Measurements from ENCODE around the gene CYP2J2. TPM values are rescaled to one million over a fixed set of nuclear protein-coding genes. Genes with fewer than 3 reads are reported as not detected.

Gene CYP2J2
- total RNA-seq, 1 experiment from 2014 or later, result 1.1 TPM

DNA sequence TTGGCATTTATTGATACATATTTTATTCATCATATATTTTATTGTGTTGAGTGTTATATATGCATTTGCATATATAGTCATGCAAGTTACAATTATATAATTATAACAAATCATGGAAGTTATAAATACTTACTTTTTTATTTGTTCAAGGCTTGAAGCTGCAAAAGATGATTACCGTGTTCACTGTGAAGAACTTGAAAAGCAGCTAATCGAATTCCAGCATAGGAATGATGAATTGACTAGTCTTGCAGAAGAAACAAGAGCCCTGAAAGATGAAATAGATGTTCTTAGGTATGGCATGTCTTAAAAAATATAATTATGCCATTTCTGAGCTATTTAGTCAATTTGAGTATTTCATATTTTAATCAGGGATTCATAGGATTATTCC lies 79.7 kb downstream of the CYP2J2 start:
- no peak for ATAC-seq

More for the DNA sequence above, 79.7 kb downstream of the CYP2J2 start:
- Histone ChIP-seq H3K4me3 (replicated peaks in 1 of 2; ENCODE audit: low read depth in 1 of 2, low read length in 2 of 2) (no peak overlapping the region), H3K9me2 (ENCODE audit: insufficient read depth) (no peaks in the 10 kb centered on the region), H4K20me1 (ENCODE audit: insufficient read depth) (no peaks in the 10 kb centered on the region), H3K36me3 (ENCODE audit: control insufficient read depth in 1 of 2, insufficient read depth in 2 of 2, low read length in 2 of 2) (peaks cover 6 to 13% of the 10 kb centered on the region in 2 experiments; a peak in 2 of 4 replicates), H3K9ac (ENCODE audit: low read length) (no peak overlapping the region), H3K4me2 (ENCODE audit: low read length) (no peak overlapping the region), H3K27ac (ENCODE audit: low read depth, low read length) (no peak overlapping the region), H3K4me1 (ENCODE audit: control insufficient read depth in 1 of 2, insufficient read depth in 2 of 2, low read length in 2 of 2) (no peaks in the 10 kb centered on the region), H3K9me3 (ENCODE audit: control insufficient read depth in 1 of 2, insufficient read depth in 1 of 2, low read depth in 1 of 2, low read length in 2 of 2) (no peaks in the 10 kb centered on the region), H2AFZ (ENCODE audit: low read depth, low read length, poor library complexity, severe bottlenecking) (no peak overlapping the region), H3K79me2 (ENCODE audit: insufficient read depth, low read length) (no peaks in the 10 kb centered on the region), H3K27me3 (ENCODE audit: insufficient read depth, low read length) (no peaks in the 10 kb centered on the region)
- ChIA-PET CTCF (no interaction called here), RAD21 (ENCODE audit: low non-redundant PET in 1 of 2, low total read pairs in 2 of 2, uncharacterized antibody in 2 of 2, unreplicated experiment in 2 of 2) (no interaction called here), POLR2A (no interaction called here)
- no TSS peak for BruUV-seq (replicated peaks)
- no peak for DNase-seq (ENCODE audit: low read depth, low spot score)
- TF ChIP-seq, protein P1, sequence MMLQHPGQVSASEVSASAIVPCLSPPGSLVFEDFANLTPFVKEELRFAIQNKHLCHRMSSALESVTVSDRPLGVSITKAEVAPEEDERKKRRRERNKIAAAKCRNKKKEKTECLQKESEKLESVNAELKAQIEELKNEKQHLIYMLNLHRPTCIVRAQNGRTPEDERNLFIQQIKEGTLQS (IDR thresholded peaks at IDR 0.05), result no peak
- TF ChIP-seq POLR2AphosphoS5 (IDR thresholded peaks at IDR 0.05; ENCODE audit: low read depth, low read length), result no peak
- TF ChIP-seq CBX3 (IDR thresholded peaks at IDR 0.05; ENCODE audit: low read depth), result no peak
- TF ChIP-seq TCF7L2 (IDR thresholded peaks at IDR 0.05; ENCODE audit: borderline replicate concordance, extremely low read depth, insufficient read depth, insufficient read length), result no peak
- TF ChIP-seq EZH2 (IDR thresholded peaks at IDR 0.05), result no peak
- TF ChIP-seq, protein P2, sequence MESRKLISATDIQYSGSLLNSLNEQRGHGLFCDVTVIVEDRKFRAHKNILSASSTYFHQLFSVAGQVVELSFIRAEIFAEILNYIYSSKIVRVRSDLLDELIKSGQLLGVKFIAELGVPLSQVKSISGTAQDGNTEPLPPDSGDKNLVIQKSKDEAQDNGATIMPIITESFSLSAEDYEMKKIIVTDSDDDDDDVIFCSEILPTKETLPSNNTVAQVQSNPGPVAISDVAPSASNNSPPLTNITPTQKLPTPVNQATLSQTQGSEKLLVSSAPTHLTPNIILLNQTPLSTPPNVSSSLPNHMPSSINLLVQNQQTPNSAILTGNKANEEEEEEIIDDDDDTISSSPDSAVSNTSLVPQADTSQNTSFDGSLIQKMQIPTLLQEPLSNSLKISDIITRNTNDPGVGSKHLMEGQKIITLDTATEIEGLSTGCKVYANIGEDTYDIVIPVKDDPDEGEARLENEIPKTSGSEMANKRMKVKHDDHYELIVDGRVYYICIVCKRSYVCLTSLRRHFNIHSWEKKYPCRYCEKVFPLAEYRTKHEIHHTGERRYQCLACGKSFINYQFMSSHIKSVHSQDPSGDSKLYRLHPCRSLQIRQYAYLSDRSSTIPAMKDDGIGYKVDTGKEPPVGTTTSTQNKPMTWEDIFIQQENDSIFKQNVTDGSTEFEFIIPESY (IDR thresholded peaks at IDR 0.05; ENCODE audit: extremely low read depth, insufficient replicate concordance, low read length), result no peak
- TF ChIP-seq, protein P3, sequence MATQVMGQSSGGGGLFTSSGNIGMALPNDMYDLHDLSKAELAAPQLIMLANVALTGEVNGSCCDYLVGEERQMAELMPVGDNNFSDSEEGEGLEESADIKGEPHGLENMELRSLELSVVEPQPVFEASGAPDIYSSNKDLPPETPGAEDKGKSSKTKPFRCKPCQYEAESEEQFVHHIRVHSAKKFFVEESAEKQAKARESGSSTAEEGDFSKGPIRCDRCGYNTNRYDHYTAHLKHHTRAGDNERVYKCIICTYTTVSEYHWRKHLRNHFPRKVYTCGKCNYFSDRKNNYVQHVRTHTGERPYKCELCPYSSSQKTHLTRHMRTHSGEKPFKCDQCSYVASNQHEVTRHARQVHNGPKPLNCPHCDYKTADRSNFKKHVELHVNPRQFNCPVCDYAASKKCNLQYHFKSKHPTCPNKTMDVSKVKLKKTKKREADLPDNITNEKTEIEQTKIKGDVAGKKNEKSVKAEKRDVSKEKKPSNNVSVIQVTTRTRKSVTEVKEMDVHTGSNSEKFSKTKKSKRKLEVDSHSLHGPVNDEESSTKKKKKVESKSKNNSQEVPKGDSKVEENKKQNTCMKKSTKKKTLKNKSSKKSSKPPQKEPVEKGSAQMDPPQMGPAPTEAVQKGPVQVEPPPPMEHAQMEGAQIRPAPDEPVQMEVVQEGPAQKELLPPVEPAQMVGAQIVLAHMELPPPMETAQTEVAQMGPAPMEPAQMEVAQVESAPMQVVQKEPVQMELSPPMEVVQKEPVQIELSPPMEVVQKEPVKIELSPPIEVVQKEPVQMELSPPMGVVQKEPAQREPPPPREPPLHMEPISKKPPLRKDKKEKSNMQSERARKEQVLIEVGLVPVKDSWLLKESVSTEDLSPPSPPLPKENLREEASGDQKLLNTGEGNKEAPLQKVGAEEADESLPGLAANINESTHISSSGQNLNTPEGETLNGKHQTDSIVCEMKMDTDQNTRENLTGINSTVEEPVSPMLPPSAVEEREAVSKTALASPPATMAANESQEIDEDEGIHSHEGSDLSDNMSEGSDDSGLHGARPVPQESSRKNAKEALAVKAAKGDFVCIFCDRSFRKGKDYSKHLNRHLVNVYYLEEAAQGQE (IDR thresholded peaks at IDR 0.05; ENCODE audit: low read depth), result no peak
- no peak for TF ChIP-seq FOSL1 (IDR thresholded peaks at IDR 0.05; ENCODE audit: low read depth)
- TF ChIP-seq YY1 (IDR thresholded peaks at IDR 0.05; ENCODE audit: extremely low read depth, insufficient replicate concordance, low read depth, low read length), result no peak
- TF ChIP-seq SP1 (IDR thresholded peaks at IDR 0.05; ENCODE audit: low read depth), result no peak
- no peak for TF ChIP-seq JUND (IDR thresholded peaks at IDR 0.05)
- no peak for TF ChIP-seq ZNF274 (IDR thresholded peaks at IDR 0.05; ENCODE audit: low read depth, low read length)
- TF ChIP-seq, protein P4, sequence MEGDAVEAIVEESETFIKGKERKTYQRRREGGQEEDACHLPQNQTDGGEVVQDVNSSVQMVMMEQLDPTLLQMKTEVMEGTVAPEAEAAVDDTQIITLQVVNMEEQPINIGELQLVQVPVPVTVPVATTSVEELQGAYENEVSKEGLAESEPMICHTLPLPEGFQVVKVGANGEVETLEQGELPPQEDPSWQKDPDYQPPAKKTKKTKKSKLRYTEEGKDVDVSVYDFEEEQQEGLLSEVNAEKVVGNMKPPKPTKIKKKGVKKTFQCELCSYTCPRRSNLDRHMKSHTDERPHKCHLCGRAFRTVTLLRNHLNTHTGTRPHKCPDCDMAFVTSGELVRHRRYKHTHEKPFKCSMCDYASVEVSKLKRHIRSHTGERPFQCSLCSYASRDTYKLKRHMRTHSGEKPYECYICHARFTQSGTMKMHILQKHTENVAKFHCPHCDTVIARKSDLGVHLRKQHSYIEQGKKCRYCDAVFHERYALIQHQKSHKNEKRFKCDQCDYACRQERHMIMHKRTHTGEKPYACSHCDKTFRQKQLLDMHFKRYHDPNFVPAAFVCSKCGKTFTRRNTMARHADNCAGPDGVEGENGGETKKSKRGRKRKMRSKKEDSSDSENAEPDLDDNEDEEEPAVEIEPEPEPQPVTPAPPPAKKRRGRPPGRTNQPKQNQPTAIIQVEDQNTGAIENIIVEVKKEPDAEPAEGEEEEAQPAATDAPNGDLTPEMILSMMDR (IDR thresholded peaks at IDR 0.05 in 2 of 3, conservative IDR thresholded peaks at IDR 0.05 in 1 of 3; ENCODE audit: borderline replicate concordance in 1 of 3, insufficient read depth in 1 of 3, low read depth in 2 of 3, low read length in 2 of 3), result no peak
- TF ChIP-seq ZFX (IDR thresholded peaks at IDR 0.05), result no peak
- TF ChIP-seq RAD21 (IDR thresholded peaks at IDR 0.05; ENCODE audit: low read depth), result no peak
- no peak for TF ChIP-seq EGR1 (IDR thresholded peaks at IDR 0.05; ENCODE audit: low read depth)
- TF ChIP-seq SIN3A (IDR thresholded peaks at IDR 0.05; ENCODE audit: low read depth), result no peak
- intact Hi-C loops (cut with micrococcal nuclease), result no loop called here
